GM19324 (cell line): ENCODE results near the gene AP2A1.
"Not testable (repeated sequence)": the region's sequence is repeated elsewhere in the genome, so short reads cannot be mapped to it uniquely, and the experiment has no call there.

Experiments used
- ATAC-seq: cut with Tn5 transposase; IDR thresholded peaks from one replicate; pipeline ENCODE4 v1.9.1; 2021; ENCODE audit warnings: mild to moderate bottlenecking, moderate library complexity; ENCODE audit not compliant: unreplicated experiment, low FRiP score

The AP2A1 gene

GRCh38 chr19:49766930-49767299 is at the start of gene AP2A1:
TSS of gene AP2A1 (plus strand) at chr19:49767001. CDS start at chr19:49767134, 133 bp downstream.
- no peak for ATAC-seq

- ATAC-seq, result no peak
Measured at GRCh38 chr19:49718511-49718910, 48.3 kb upstream of the AP2A1 start.

GRCh38 chr19:49718991-49719390 is 47.8 kb upstream of the AP2A1 start:
- no peak for ATAC-seq

- ATAC-seq, result not testable (repeated sequence)
Measured at GRCh38 chr19:49719420-49719819, 47.4 kb upstream of the AP2A1 start.

GRCh38 chr19:49727217-49728030 is 39.4 kb upstream of the AP2A1 start:
- no peak for ATAC-seq

- ATAC-seq, result no peak
Measured at GRCh38 chr19:49730166-49730565, 36.6 kb upstream of the AP2A1 start.

- ATAC-seq, result no peak
Measured at GRCh38 chr19:49738268-49738667, 28.5 kb upstream of the AP2A1 start.

GRCh38 chr19:49739098-49739497 is 27.7 kb upstream of the AP2A1 start:
- ATAC-seq, result no peak

GRCh38 chr19:49739933-49740332 is 26.9 kb upstream of the AP2A1 start:
- no peak for ATAC-seq

GRCh38 chr19:49741210-49741844 is 25.5 kb upstream of the AP2A1 start:
- no peak for ATAC-seq

GRCh38 chr19:49744946-49745381 is 21.8 kb upstream of the AP2A1 start:
- ATAC-seq, result no peak

- ATAC-seq, result no peak
Measured at GRCh38 chr19:49746206-49746958, 20.4 kb upstream of the AP2A1 start.

GRCh38 chr19:49749055-49749716 is 17.6 kb upstream of the AP2A1 start:
- no peak for ATAC-seq

GRCh38 chr19:49749771-49750170 is 17.0 kb upstream of the AP2A1 start:
- ATAC-seq, result no peak

GRCh38 chr19:49752701-49753100 is 14.1 kb upstream of the AP2A1 start:
- ATAC-seq, result no peak

- ATAC-seq, result no peak
Measured at GRCh38 chr19:49755956-49756355, 10.8 kb upstream of the AP2A1 start.

GRCh38 chr19:49758292-49758691 is 8.5 kb upstream of the AP2A1 start:
- ATAC-seq, result no peak

- ATAC-seq, result no peak
Measured at GRCh38 chr19:49761249-49761624, 5.6 kb upstream of the AP2A1 start.

GRCh38 chr19:49761625-49762311 is 5.0 kb upstream of the AP2A1 start:
- no peak for ATAC-seq

- ATAC-seq, result no peak
Measured at GRCh38 chr19:49763230-49763629, 3.6 kb upstream of the AP2A1 start, which contains the start of gene TSKS. TSS of gene TSKS (minus strand) at chr19:49763306. CDS start at chr19:49763247, 59 bp downstream.
